HepG2 (cell line): ENCODE results near the gene NDUFA13. TPM values are rescaled to one million over a fixed set of nuclear protein-coding genes. Genes with fewer than 3 reads are reported as not detected.
A peak's percentile ranks its signal among the peaks of the same experiment; 100 is the strongest.

Experiments
- ATAC-seq: fragments of 200-7000 bp; cut with Tn5 transposase; 3 replicates; pipeline ENCODE4 v1.9.1; 2020; ENCODE audit warnings: mild to moderate bottlenecking, moderate library complexity
- BruUV-seq: library from RNA; stranded (reverse); fragments of 400-500 nt; replicated peaks from 2 replicates; lab custom pipeline; 2021; lab: Mats Ljungman, UMichigan
- CTCF ChIA-PET: fragments of 300-600 bp; formaldehyde crosslinking; extraction: SDS; loops from one replicate; lab custom pipeline; 2021; ENCODE audit warnings: low total read pairs, inconsistent platforms, low intra/inter-chr PET ratio; lab: Yijun Ruan, JAX
- POLR2A ChIA-PET: fragments of 350-600 bp; sonication (Branson Sonifier 250); formaldehyde crosslinking; loops from one replicate; lab custom pipeline; 2020; ENCODE audit warnings: antibody characterized with exemption, inconsistent platforms; lab: Yijun Ruan, JAX
- DNase-seq: peaks from one replicate; pipeline ENCODE4 v3.0.0-alpha.2; 2015; ENCODE audit warnings: low spot score
- FAIRE-seq: peaks from 3 replicates; lab custom pipeline; 2011; peaks lifted over from hg19 to GRCh38; lab: Jason Lieb, UNC
- H2AFZ ChIP-seq: one replicate; pipeline ENCODE4 v1.6.1; 2011; ENCODE audit warnings: low read length, inconsistent platforms
- H3K27ac ChIP-seq: fragments of 300-600 bp; 3 replicates; pipeline ENCODE4 v1.8.0; 2011; ENCODE audit warnings: mixed run types, mild to moderate bottlenecking, mixed read lengths, low read length, inconsistent platforms; ENCODE audit not compliant: insufficient read depth; ENCODE audit errors: extremely low read length
- H3K27me3 ChIP-seq, 2 experiments: fragments of 200-600 bp in 1 of 2; 2 replicates in 1 of 2; 3 replicates in 1 of 2; pipeline versions ENCODE4 v1.6.0 to v1.8.0; 2011; ENCODE audit warnings: low read length in 2 of 2, mild to moderate bottlenecking in 2 of 2, moderate library complexity in 2 of 2, inconsistent platforms in 1 of 2; ENCODE audit not compliant: insufficient read depth in 2 of 2, control insufficient read depth in 1 of 2
- H3K36me3 ChIP-seq, 2 experiments: fragments of 200-600 bp in 1 of 2; replicated peaks in 1 of 2; 2 replicates in 1 of 2; 3 replicates in 1 of 2; pipeline versions ENCODE4 v1.5.1 to v1.8.0; 2011; ENCODE audit warnings: low read length in 2 of 2, inconsistent platforms in 1 of 2; ENCODE audit not compliant: insufficient read depth in 2 of 2, control insufficient read depth in 1 of 2
- H3K4me1 ChIP-seq: 2 replicates; pipeline ENCODE4 v1.5.1; 2012; ENCODE audit warnings: low read length, inconsistent platforms; ENCODE audit not compliant: insufficient read depth
- H3K4me2 ChIP-seq: 2 replicates; pipeline ENCODE4 v1.6.0; 2011; ENCODE audit warnings: low read depth, low read length, inconsistent platforms
- H3K4me3 ChIP-seq, 3 experiments: fragments of 200-600 bp in 1 of 3; sonication (generic), shearing (Covaris generic) in 1 of 3; replicated peaks in 1 of 3; 2 replicates each; pipeline ENCODE4 v1.5.1; 2011 to 2016; ENCODE audit warnings: low read length in 3 of 3, inconsistent platforms in 2 of 3, low read depth in 2 of 3, mild to moderate bottlenecking in 2 of 3, control low read depth in 1 of 3, mixed read lengths in 1 of 3; ENCODE audit not compliant: insufficient read depth in 1 of 3
- H3K79me2 ChIP-seq: one replicate; pipeline ENCODE4 v1.6.1; 2011; ENCODE audit warnings: low read length, inconsistent platforms; ENCODE audit not compliant: insufficient read depth
- H3K9ac ChIP-seq: 2 replicates; pipeline ENCODE4 v1.6.0; 2011; ENCODE audit warnings: mild to moderate bottlenecking, low read depth, low read length, inconsistent platforms; ENCODE audit not compliant: insufficient read depth
- H3K9me3 ChIP-seq: 2 replicates; pipeline ENCODE4 v1.5.1; 2012; ENCODE audit warnings: mild to moderate bottlenecking, low read length
- H4K20me1 ChIP-seq: 2 replicates; pipeline ENCODE4 v1.6.0; 2011; ENCODE audit warnings: inconsistent platforms, mild to moderate bottlenecking, low read length, moderate library complexity; ENCODE audit not compliant: insufficient read depth
- ZBTB33 ChIP-seq: sonication (generic); formaldehyde crosslinking; IDR thresholded peaks from 2 replicates; pipeline ENCODE4 v1.4.0; 2020; ENCODE audit warnings: missing genetic modification reagents
- ZNF687 ChIP-seq: sonication (generic); formaldehyde crosslinking; IDR thresholded peaks from 2 replicates; pipeline ENCODE4 v1.5.1; 2020; ENCODE audit warnings: mild to moderate bottlenecking, missing genetic modification reagents, moderate library complexity
- WGBS: methylation state at CpG from one replicate; pipeline ENCODE4 v1.1.6; 2017; ENCODE audit warnings: low lambda C conversion rate; 5-methylcytosine and 5-hydroxymethylcytosine counted together
- in situ Hi-C: cut with HindIII; loops from 2 replicates; pipeline ENCODE4 v1.10.0; 2017; ENCODE audit warnings: low pct_unique_long_range_greater_than_20kb; ENCODE audit not compliant: extremely low pct_ligation_motif_present
- intact Hi-C: fragments of 100-400 bp; cut with micrococcal nuclease; formaldehyde crosslinking; loops from one replicate; pipeline ENCODE4 v1.10.0; 2022; ENCODE audit not compliant: unreplicated experiment
- polyA plus RNA-seq, 8 experiments: library from polyadenylated mRNA; depleted of rRNA in 3 of 8; stranded (reverse) in 7 of 8; unstranded in 1 of 8; fragments of >200 nt; fragmentation: Illumina TruSeq in 4 of 8; extraction: Trizol in 4 of 8; gene quantifications; 2 replicates each; pipeline versions ENCODE4 v1.2.1 to v1.2.3, GENCODE V29; 2011 to 2016; ENCODE audit warnings: low read depth in 4 of 8, missing spikeins in 1 of 8, mixed read lengths in 1 of 8; ENCODE audit not compliant: insufficient read depth in 1 of 8
- total RNA-seq, 5 experiments: library from RNA; depleted of rRNA; stranded (reverse); fragments of >200 nt; fragmentation: Illumina TruSeq; extraction: Trizol; gene quantifications; 2 replicates each; pipeline ENCODE4 v1.2.3, GENCODE V29; 2016; ENCODE audit warnings: low read depth in 1 of 5

Gene NDUFA13
- total and polyA plus RNA-seq, 2 of the 13 experiments (the other 11 are each of a cell fraction or from before 2014, with no cell fraction given), result 337 to 366 TPM

GRCh38 chr19:19546751-19547162 lies 30.7 kb downstream of the NDUFA13 start:
- WGBS, result 20% methylated on average over 1 of the region's 19 CpGs
- Histone ChIP-seq H3K9ac (no peak overlapping the region), H3K27ac (no peak overlapping the region), H3K4me1 (no peaks in the 10 kb centered on the region), H4K20me1 (no peaks in the 10 kb centered on the region), H3K79me2 (no peaks in the 10 kb centered on the region), H3K9me3 (no peaks in the 10 kb centered on the region), H2AFZ (no peak overlapping the region), H3K36me3 (no peaks in the 10 kb centered on the region), H3K27me3 (peaks cover 5 to 58% of the 10 kb centered on the region in 2 experiments; a peak in 4 of 5 replicates), H3K4me2 (no peak overlapping the region; the same call in 1 of the 2 replicates), H3K4me3 (no peak overlapping the region)
- DNase-seq (no peak), ATAC-seq (peak; percentile 29), FAIRE-seq (no peak)
- no peak for TF ChIP-seq ZBTB33 (CRISPR knock-in tag)
- peak; percentile 24; the same call in 1 of the 2 replicates for TF ChIP-seq ZNF687
- BruUV-seq, result no TSS peak
- ChIA-PET POLR2A (no interaction called here), CTCF (no interaction called here)
- intact Hi-C loops (no loop called here), in situ Hi-C loops (loop anchor here (25.0 kb wide), 1 partner anchor 416 kb away; no protein-coding TSS in a partner anchor)
